ENCODE measurements around the gene PNPLA6. TPM values are rescaled to one million over a fixed set of nuclear protein-coding genes. Genes with fewer than 3 reads are reported as not detected.

The PNPLA6 gene
- total and polyA plus RNA-seq, 2 of the 4 experiments (the other 2 are of a cell fraction) = 17.9 to 52.7 TPM

DNA sequence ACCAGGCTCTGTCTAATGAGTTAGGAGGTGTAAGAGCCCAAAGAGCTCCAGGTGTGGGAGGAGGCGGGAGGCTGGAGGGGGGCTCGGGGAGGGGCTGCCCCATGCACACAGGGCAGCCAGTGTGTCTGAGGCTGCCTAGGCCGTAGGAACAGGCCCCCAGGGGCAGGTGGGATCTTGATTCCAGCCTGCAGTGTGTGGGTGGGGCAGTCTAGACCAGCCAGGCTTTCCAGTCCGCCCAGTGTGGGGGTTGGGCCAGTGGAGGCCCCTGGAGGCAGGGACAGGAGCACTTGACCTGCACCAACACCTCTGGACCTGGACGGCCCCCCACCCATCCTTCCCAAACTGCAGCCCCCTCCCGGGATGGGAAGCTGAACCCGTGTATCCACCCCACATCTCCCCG is 54.7 kb downstream of the PNPLA6 start:
- Histone ChIP-seq H4K20me1 (ENCODE audit: insufficient read depth, low read length) (no peaks in the 10 kb centered on the region), H3K56ac (ENCODE audit: extremely low read depth, insufficient read depth, low read length) (no peak overlapping the region), H3K27ac (ENCODE audit: insufficient read depth, low read length) (no peak overlapping the region), H2AK9ac (replicated peaks; ENCODE audit: low read depth, low read length, poor library complexity) (peak overlapping the region; percentile 42), H3K4me2 (ENCODE audit: low read depth, low read length) (no peak overlapping the region), H3K14ac (replicated peaks; ENCODE audit: low read depth, low read length) (no peak overlapping the region), H2BK120ac (ENCODE audit: low read depth, low read length) (no peak overlapping the region), H4K91ac (ENCODE audit: insufficient read depth, low read depth, low read length) (no peak overlapping the region), H2BK15ac (ENCODE audit: low read depth, low read length) (no peak overlapping the region), H3K36me3 (ENCODE audit: control insufficient read depth, insufficient read depth, low read length) (no peaks in the 10 kb centered on the region), H2BK20ac (ENCODE audit: low read depth, low read length) (no peak overlapping the region), H3K4me3 (ENCODE audit: insufficient read depth, low read depth, low read length) (no peak overlapping the region), H3K9ac (ENCODE audit: low read depth, low read length) (no peak overlapping the region), H3K9me1 (ENCODE audit: insufficient read depth, low read length) (no peaks in the 10 kb centered on the region), H2AK5ac (ENCODE audit: low read depth, low read length) (no peak overlapping the region), H3K4ac (ENCODE audit: low read depth, low read length) (no peak overlapping the region), H4K5ac (ENCODE audit: low read depth, low read length) (no peak overlapping the region), H2AFZ (replicated peaks; ENCODE audit: low read length, poor library complexity) (no peak overlapping the region), H3K4me1 (ENCODE audit: control insufficient read depth, insufficient read depth, low read length) (no peaks in the 10 kb centered on the region), H3K79me1 (ENCODE audit: low read depth in 1 of 2, low read length in 2 of 2) (no peaks in the 10 kb centered on the region), H3K27me3 (ENCODE audit: control insufficient read depth, insufficient read depth, low read length) (peaks cover 11% of the 10 kb centered on the region), H2BK5ac (ENCODE audit: low read depth, low read length, poor library complexity, severe bottlenecking) (no peak overlapping the region), H4K8ac (ENCODE audit: low read depth in 2 of 2, low read length in 2 of 2) (no peak overlapping the region), H3K18ac (ENCODE audit: low read depth, low read length) (no peak overlapping the region), H3K9me3 (ENCODE audit: control insufficient read depth, insufficient read depth, low read length) (no peaks in the 10 kb centered on the region), H3K23ac (ENCODE audit: low read depth, low read length) (no peak overlapping the region)
- dilution Hi-C loops (cut with HindIII; ENCODE audit: low sequenced_read_pairs, unreplicated experiment) (no loop called here), intact Hi-C loops (cut with micrococcal nuclease) (no loop called here), in situ Hi-C loops (cut with MboI; ENCODE audit: low sequenced_read_pairs) (no loop called here)
- DNase-seq (no peak), ATAC-seq (ENCODE audit: low read depth) (no peak)
- CTCF ChIA-PET = no interaction called here
- no peak for TF ChIP-seq MAFK (IDR thresholded peaks at IDR 0.05; ENCODE audit: low read depth, low read length)
- TF ChIP-seq BHLHE40 (IDR thresholded peaks at IDR 0.05; ENCODE audit: low read depth, low read length) = no peak
- TF ChIP-seq RAD21 (IDR thresholded peaks at IDR 0.05; ENCODE audit: low read length) = no peak
- TF ChIP-seq POLR2A (IDR thresholded peaks at IDR 0.05; ENCODE audit: low read depth, low read length) = no peak
- no peak for TF ChIP-seq CTCF (conservative IDR thresholded peaks at IDR 0.05; ENCODE audit: low read depth, low read length)
- TF ChIP-seq, protein P1, sequence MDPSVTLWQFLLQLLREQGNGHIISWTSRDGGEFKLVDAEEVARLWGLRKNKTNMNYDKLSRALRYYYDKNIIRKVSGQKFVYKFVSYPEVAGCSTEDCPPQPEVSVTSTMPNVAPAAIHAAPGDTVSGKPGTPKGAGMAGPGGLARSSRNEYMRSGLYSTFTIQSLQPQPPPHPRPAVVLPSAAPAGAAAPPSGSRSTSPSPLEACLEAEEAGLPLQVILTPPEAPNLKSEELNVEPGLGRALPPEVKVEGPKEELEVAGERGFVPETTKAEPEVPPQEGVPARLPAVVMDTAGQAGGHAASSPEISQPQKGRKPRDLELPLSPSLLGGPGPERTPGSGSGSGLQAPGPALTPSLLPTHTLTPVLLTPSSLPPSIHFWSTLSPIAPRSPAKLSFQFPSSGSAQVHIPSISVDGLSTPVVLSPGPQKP (IDR thresholded peaks at IDR 0.05; ENCODE audit: borderline replicate concordance, low read depth, low read length) = no peak
- TF ChIP-seq, protein P2, sequence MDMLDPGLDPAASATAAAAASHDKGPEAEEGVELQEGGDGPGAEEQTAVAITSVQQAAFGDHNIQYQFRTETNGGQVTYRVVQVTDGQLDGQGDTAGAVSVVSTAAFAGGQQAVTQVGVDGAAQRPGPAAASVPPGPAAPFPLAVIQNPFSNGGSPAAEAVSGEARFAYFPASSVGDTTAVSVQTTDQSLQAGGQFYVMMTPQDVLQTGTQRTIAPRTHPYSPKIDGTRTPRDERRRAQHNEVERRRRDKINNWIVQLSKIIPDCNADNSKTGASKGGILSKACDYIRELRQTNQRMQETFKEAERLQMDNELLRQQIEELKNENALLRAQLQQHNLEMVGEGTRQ (IDR thresholded peaks at IDR 0.05; ENCODE audit: low read depth, low read length) = no peak
- no peak for TF ChIP-seq CHD1 (IDR thresholded peaks at IDR 0.05; ENCODE audit: low read depth, low read length)
- POLR2A ChIA-PET (ENCODE audit: unreplicated experiment) = no interaction called here
- WGBS, 2 experiments (ENCODE audit: extremely low coverage in 2 of 2, insufficient read length in 1 of 2) = 0% methylated on average over 1 of the region's 8 CpGs; no CpG with 5 or more reads in 1 of the 2 experiments
- no TSS peak for BruUV-seq (replicated peaks)
